Stimulated activated CD4-positive, alpha-beta T cell treated with anti-CD3 and anti-CD28 coated beads, Interleukin-15, amount 100 ng/mL, for 48 hours (primary cell): ENCODE results near the gene ZBTB20.

ENCODE experiments used
- DNase-seq, 2 donors: peaks; one replicate each; pipeline ENCODE4 v3.0.0-alpha.2; 2020; ENCODE audit warnings: low read depth in 2 of 2

ZBTB20 gene

DNA sequence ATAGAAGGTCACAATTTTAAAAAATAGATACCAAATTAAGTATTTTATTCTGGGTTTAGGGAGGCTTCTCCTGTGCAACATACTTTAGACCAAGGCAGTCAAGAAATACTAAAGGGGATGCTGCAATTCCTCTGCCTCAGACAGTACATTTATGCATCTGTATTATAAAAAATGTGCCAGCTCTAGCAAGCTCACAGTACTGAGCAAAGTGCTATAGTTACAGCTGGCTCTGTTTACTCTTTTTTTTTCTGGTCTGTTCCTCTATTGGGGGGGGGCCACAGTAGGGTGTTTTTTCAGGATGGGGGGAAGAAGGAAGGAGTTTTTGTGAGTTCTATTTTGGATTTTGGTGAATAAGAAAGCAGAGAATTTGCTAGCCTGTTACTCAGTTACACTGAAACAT lies 668.3 kb downstream of the ZBTB20 start:
- DNase-seq = no peak

- no peak for DNase-seq
These were observed 670.6 kb downstream of the ZBTB20 start for GRCh38 chr3:114476511-114476910.

- DNase-seq = no peak
These were observed 675.6 kb downstream of the ZBTB20 start for GRCh38 chr3:114471478-114471877.

- DNase-seq = no peak
These were observed 678.0 kb downstream of the ZBTB20 start for GRCh38 chr3:114469070-114469469.

DNA sequence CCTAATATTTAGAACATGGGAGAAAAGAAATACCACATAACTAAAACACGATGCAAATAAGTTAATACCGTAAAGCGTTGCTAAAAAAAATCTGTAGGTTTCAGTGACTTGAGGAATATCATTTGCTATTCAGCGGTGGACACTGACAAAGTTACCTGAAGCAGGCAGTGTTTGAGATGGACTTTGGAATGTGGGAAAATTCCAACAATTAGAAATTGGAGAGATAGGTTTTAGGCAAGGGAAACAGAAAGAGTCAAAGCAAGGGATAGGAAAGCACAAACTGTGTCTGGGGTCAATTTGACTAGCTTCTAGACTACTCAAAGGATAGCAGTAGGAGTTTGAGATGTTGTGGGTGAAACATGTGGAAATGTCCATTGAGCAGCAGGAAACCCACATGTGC lies 680.3 kb downstream of the ZBTB20 start:
- DNase-seq = no peak

- DNase-seq = no peak
These were observed 680.8 kb downstream of the ZBTB20 start for GRCh38 chr3:114466251-114466650.

DNA sequence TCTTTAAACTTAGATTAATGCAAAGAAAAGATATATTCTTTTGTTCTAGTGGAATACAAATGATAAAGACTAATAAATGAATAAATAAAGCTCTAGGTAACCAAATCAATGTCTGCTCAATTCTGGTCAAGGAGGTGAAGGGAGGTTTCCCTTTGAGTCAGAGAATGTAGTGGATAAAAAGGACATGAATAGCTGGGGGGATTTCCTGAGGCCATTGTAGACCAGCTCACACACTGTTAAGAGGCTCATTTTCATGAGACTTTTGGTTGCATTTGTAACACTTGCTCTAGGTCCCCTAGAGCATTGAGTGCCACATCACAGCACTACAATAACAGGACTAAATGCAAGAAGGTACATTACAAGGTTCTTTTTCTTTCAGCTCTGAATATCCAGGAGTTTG lies 682.5 kb downstream of the ZBTB20 start:
- DNase-seq = no peak

- DNase-seq = no peak
These were observed 684.3 kb downstream of the ZBTB20 start for GRCh38 chr3:114462750-114463149.

GRCh38 chr3:114460459-114460858 lies 686.6 kb downstream of the ZBTB20 start:
- DNase-seq = no peak

GRCh38 chr3:114456742-114457141 lies 690.3 kb downstream of the ZBTB20 start:
- no peak for DNase-seq

DNA sequence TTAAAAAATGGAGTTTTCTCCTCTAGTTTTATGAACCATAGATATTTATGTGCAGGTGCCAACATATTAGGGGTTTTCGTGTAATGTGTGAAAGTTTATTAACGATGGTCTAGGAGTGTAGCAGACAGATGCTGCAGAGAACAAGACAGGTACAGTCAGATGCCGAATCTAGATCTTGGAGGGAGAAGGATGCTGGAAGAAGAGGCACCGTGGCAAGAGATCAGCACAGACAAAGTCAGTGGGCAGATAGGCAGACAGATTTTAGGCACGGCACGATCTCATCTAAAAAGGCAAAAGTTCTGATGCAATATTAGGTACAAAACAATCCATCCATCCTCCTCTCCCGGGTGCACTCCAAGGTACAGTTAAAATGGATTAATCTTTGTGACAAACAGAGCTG lies 691.7 kb downstream of the ZBTB20 start:
- no peak for DNase-seq

- no peak for DNase-seq
These were observed 692.4 kb downstream of the ZBTB20 start for GRCh38 chr3:114454551-114455251.

GRCh38 chr3:114453361-114453780 lies 693.7 kb downstream of the ZBTB20 start:
- no peak for DNase-seq

GRCh38 chr3:114452937-114453336 lies 694.2 kb downstream of the ZBTB20 start:
- DNase-seq = no peak

- no peak for DNase-seq
These were observed 694.8 kb downstream of the ZBTB20 start for GRCh38 chr3:114452256-114452655.

DNA sequence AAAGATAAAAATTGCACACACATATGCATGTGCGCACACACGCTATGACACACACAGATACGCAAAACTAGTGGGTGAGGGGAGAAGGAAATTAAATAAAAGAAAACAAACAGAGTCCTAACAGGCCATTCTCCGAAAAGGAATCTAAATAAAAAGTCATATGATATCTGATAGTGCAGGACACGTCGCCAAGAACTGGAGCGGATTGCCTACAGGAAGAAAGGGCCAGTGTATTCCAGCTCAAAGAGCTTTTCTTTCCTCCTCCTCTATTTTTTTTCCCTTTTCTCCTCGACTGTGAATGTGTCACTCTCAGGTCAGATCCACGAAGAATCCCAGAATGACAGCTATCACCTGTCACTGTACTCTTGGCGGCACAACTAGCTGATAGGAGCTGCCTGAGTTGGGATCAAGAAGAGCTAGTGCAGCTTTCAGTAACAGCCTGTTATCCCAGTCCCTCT lies 695.5 kb downstream of the ZBTB20 start:
- DNase-seq = no peak

DNA sequence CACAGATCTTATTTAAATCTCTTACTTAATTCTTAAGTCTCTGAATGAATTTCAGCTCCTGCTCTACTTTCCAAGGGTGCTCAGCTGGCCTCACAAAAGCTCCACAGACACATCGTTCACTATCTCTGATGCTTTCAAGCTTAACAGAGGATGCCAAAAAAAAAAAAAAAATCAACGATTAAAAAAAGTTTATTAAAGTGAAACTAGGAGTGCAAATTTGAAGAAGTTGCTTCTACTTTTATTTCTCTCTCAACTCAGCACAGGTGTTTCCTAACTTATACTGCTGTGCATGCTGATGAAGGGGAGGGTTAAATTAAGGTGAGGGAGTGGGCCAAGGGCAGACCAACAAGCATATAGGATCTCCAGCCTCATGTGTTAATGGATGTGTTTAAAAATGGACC lies 696.0 kb downstream of the ZBTB20 start:
- no peak for DNase-seq

DNA sequence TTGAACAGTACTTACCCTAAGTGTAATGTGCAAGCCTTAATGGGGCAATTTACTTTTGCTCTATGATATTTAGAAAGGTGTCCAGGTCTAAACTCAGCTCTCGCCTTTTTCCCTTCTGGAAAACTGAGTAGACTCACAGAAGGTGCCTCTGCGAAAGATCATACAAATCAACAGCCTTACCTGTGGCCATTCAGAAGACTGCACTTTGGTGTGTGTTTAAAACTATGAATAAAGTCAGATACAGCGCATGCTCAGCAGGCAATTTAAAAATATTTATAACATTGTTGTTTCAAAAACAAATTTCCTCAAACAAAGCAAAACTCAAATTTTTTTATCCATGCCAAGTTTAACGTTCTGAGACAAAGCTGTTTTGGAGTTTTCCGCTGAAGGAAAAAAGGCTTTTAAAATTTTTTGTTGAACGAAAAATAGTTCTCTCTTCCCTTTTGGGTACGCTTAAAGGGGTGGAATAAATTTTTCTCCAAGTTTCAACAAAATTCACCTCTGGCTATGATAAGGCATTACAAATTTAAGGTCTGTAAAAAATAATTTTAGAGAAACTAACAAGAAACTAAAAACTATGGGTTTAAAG lies 697.0 kb downstream of the ZBTB20 start:
- no peak for DNase-seq

- DNase-seq = no peak
These were observed 697.6 kb downstream of the ZBTB20 start for GRCh38 chr3:114449271-114450007.

GRCh38 chr3:114447950-114448479 lies 699.1 kb downstream of the ZBTB20 start:
- no peak for DNase-seq

DNA sequence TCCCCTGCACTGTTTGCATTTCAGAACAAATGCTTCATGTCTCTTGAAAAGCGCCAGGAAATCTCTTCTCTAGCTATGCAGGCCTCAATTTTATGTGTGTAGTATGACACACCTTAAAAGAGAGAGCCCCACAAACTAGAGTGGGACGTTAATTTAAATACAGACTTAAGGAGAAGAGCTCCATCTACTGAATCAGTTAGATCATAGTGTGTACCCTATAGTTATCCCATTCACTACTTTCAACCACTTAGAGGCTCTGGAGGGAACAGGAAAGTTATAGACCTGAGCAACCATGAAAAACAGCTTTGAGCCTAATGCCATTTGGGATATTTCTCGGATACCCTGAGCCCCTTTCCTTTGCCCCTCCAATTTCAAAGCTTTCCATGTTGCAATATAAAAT lies 699.5 kb downstream of the ZBTB20 start:
- no peak for DNase-seq

GRCh38 chr3:114446600-114446999 lies 700.5 kb downstream of the ZBTB20 start:
- no peak for DNase-seq

- DNase-seq = no peak
These were observed 701.9 kb downstream of the ZBTB20 start for GRCh38 chr3:114445233-114445632.
